ENCODE data around the gene PPP2R3A. TPM values are rescaled to one million over a fixed set of nuclear protein-coding genes. Genes with fewer than 3 reads are reported as not detected.
A peak's percentile ranks its signal among the peaks of the same experiment; 100 is the strongest.

The PPP2R3A gene
- total and polyA plus RNA-seq, 2 of the 13 experiments (the other 11 are each of a cell fraction or from before 2014, with no cell fraction given) = 0.07 to 0.12 TPM

- TF ChIP-seq RCOR2 (CRISPR knock-in tag; IDR thresholded peaks at IDR 0.05) (0 out of 2 replicates have a peak, but pooled peaks have one; percentile 15), CEBPB (IDR thresholded peaks at IDR 0.05; ENCODE audit: borderline replicate concordance, low read depth, low read length) (peak; percentile 75), ZSCAN20 (CRISPR knock-in tag; IDR thresholded peaks at IDR 0.05; ENCODE audit: borderline replicate concordance) (peak; percentile 91; the same call in 1 of the 2 replicates), MXI1 (IDR thresholded peaks at IDR 0.05; ENCODE audit: borderline replicate concordance, low read depth, low read length) (peak; percentile 74), SETDB1 (CRISPR knock-in tag; IDR thresholded peaks at IDR 0.05; ENCODE audit: borderline replicate concordance) (no peak), GZF1 (CRISPR knock-in tag; IDR thresholded peaks at IDR 0.05) (peak; percentile 94), PHF8 (CRISPR knock-in tag; IDR thresholded peaks at IDR 0.05) (peak; percentile 95), SRF (IDR thresholded peaks at IDR 0.05; ENCODE audit: low read depth, low read length) (peak; percentile 5; the same call in 1 of the 2 replicates), ZNF234 (CRISPR knock-in tag; conservative IDR thresholded peaks at IDR 0.05) (peak; percentile 84; the same call in 1 of the 2 replicates), HNRNPLL (IDR thresholded peaks at IDR 0.05; ENCODE audit: low read depth, low read length, poor library complexity, severe bottlenecking) (peak; percentile 96), ZUFSP (CRISPR knock-in tag; IDR thresholded peaks at IDR 0.05; ENCODE audit: borderline replicate concordance) (no peak), TBL1XR1 (IDR thresholded peaks at IDR 0.05; ENCODE audit: borderline replicate concordance, low read length, partially characterized antibody) (peak; percentile 29), ZNF138 (CRISPR knock-in tag; IDR thresholded peaks at IDR 0.05; ENCODE audit: low read depth) (no peak; the same call in 1 of the 2 replicates), MTA1 (CRISPR knock-in tag; IDR thresholded peaks at IDR 0.05; ENCODE audit: borderline replicate concordance) (peak; percentile 95), RFXAP (CRISPR knock-in tag; IDR thresholded peaks at IDR 0.05; ENCODE audit: borderline replicate concordance) (peak; percentile 76; the same call in 1 of the 2 replicates), ZNF362 (CRISPR knock-in tag; IDR thresholded peaks at IDR 0.05; ENCODE audit: borderline replicate concordance) (peak; percentile 20; the same call in 1 of the 2 replicates), KAT8 (CRISPR knock-in tag; IDR thresholded peaks at IDR 0.05) (peak; percentile 78), ZNF335 (CRISPR knock-in tag; IDR thresholded peaks at IDR 0.05) (peak; percentile 68; the same call in 1 of the 2 replicates), ATF2 (CRISPR knock-in tag; IDR thresholded peaks at IDR 0.05) (peak; percentile 88; the same call in 1 of the 2 replicates), JUN (CRISPR knock-in tag; IDR thresholded peaks at IDR 0.05) (peak; percentile 85), TARDBP (CRISPR knock-in tag; IDR thresholded peaks at IDR 0.05) (peak; percentile 94), ZNF816 (CRISPR knock-in tag; IDR thresholded peaks at IDR 0.05; ENCODE audit: borderline replicate concordance) (peak; percentile 8; the same call in 1 of the 2 replicates), RELA (CRISPR knock-in tag; IDR thresholded peaks at IDR 0.05) (no peak), DNMT1 (CRISPR knock-in tag; IDR thresholded peaks at IDR 0.05) (peak; percentile 78), TCF12 (IDR thresholded peaks at IDR 0.05) (no peak), TCF12 (CRISPR knock-in tag; IDR thresholded peaks at IDR 0.05) (peak; percentile 78)
These were observed 231.1 kb downstream of the PPP2R3A start (continued) for GRCh38 chr3:136196401-136197158.

Data from HepG2 (cell line).